ENCODE measurements around the gene AGAP3. TPM values are rescaled to one million over a fixed set of nuclear protein-coding genes. Genes with fewer than 3 reads are reported as not detected.

Gene AGAP3
- total and polyA plus RNA-seq, 4 donors = 3.9 to 27.0 (median 17.6) TPM

DNA sequence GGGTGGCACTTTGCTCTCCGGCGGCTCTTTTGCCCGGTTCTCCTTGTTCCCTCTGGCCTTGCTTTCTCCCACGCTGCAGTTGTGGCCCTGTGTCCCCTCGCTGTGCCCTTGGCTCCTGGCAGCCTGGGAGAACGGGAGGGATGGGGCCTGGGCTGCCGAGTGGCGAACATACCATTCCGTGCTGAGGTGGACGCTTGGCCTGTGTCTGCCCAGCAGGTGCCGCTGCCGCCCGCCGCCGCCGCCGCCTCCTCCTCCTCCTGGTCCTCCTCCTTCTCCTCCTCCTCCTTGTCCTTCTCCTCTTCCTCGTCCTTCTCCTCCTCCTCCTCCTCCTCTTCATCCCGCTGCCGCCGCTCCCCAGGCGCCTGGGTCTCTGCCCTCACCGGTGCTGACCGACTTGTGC is 36.0 kb downstream of the AGAP3 start:
- no peak overlapping the region for H3K4me3 ChIP-seq (ENCODE audit: low read depth in 1 of 3, low read length in 3 of 3)
- peaks cover 5 to 37% (median 14%) of the 10 kb centered on the region in 4 donors for H3K36me3 ChIP-seq (ENCODE audit: control insufficient read depth in 4 of 4, insufficient read depth in 3 of 4, low read depth in 1 of 4, low read length in 3 of 4)
- no peak for DNase-seq (ENCODE audit: low spot score)
- H3K9ac ChIP-seq (ENCODE audit: low read depth in 1 of 2, low read length in 2 of 2) = no peak overlapping the region
- no peaks in the 10 kb centered on the region for H3K9me3 ChIP-seq (ENCODE audit: control insufficient read depth in 4 of 4, low read length in 3 of 4)
- no peak overlapping the region for H3K27ac ChIP-seq (ENCODE audit: low read depth in 1 of 2, low read length in 2 of 2)
- 94% methylated on average over 24 of the region's 24 CpGs for WGBS
- TF ChIP-seq GABPA (IDR thresholded peaks at IDR 0.05 in 1 of 2, conservative IDR thresholded peaks at IDR 0.05 in 1 of 2) (no peak), JUND (IDR thresholded peaks at IDR 0.05) (no peak), TAF1 (conservative IDR thresholded peaks at IDR 0.05) (no peak), MAX (IDR thresholded peaks at IDR 0.05) (no peak), RAD21 (IDR thresholded peaks at IDR 0.05) (no peak), RXRA (IDR thresholded peaks at IDR 0.05) (no peak), HNF4A (conservative IDR thresholded peaks at IDR 0.05) (no peak), CTCF (IDR thresholded peaks at IDR 0.05; ENCODE audit: low read depth, low read length, missing input control) (no peak), YY1 (IDR thresholded peaks at IDR 0.05) (no peak), FOXA1 (IDR thresholded peaks at IDR 0.05) (no peak)
- TF ChIP-seq, protein P1, sequence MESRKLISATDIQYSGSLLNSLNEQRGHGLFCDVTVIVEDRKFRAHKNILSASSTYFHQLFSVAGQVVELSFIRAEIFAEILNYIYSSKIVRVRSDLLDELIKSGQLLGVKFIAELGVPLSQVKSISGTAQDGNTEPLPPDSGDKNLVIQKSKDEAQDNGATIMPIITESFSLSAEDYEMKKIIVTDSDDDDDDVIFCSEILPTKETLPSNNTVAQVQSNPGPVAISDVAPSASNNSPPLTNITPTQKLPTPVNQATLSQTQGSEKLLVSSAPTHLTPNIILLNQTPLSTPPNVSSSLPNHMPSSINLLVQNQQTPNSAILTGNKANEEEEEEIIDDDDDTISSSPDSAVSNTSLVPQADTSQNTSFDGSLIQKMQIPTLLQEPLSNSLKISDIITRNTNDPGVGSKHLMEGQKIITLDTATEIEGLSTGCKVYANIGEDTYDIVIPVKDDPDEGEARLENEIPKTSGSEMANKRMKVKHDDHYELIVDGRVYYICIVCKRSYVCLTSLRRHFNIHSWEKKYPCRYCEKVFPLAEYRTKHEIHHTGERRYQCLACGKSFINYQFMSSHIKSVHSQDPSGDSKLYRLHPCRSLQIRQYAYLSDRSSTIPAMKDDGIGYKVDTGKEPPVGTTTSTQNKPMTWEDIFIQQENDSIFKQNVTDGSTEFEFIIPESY (IDR thresholded peaks at IDR 0.05) = no peak
- TF ChIP-seq, protein P2, sequence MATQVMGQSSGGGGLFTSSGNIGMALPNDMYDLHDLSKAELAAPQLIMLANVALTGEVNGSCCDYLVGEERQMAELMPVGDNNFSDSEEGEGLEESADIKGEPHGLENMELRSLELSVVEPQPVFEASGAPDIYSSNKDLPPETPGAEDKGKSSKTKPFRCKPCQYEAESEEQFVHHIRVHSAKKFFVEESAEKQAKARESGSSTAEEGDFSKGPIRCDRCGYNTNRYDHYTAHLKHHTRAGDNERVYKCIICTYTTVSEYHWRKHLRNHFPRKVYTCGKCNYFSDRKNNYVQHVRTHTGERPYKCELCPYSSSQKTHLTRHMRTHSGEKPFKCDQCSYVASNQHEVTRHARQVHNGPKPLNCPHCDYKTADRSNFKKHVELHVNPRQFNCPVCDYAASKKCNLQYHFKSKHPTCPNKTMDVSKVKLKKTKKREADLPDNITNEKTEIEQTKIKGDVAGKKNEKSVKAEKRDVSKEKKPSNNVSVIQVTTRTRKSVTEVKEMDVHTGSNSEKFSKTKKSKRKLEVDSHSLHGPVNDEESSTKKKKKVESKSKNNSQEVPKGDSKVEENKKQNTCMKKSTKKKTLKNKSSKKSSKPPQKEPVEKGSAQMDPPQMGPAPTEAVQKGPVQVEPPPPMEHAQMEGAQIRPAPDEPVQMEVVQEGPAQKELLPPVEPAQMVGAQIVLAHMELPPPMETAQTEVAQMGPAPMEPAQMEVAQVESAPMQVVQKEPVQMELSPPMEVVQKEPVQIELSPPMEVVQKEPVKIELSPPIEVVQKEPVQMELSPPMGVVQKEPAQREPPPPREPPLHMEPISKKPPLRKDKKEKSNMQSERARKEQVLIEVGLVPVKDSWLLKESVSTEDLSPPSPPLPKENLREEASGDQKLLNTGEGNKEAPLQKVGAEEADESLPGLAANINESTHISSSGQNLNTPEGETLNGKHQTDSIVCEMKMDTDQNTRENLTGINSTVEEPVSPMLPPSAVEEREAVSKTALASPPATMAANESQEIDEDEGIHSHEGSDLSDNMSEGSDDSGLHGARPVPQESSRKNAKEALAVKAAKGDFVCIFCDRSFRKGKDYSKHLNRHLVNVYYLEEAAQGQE (IDR thresholded peaks at IDR 0.05) = no peak
- H3K27me3 ChIP-seq (ENCODE audit: control insufficient read depth in 4 of 4, insufficient read depth in 4 of 4, low read length in 3 of 4) = no peaks in the 10 kb centered on the region
- H3K4me1 ChIP-seq (ENCODE audit: control insufficient read depth in 4 of 4, insufficient read depth in 4 of 4, low read length in 3 of 4) = no peaks in the 10 kb centered on the region

DNA sequence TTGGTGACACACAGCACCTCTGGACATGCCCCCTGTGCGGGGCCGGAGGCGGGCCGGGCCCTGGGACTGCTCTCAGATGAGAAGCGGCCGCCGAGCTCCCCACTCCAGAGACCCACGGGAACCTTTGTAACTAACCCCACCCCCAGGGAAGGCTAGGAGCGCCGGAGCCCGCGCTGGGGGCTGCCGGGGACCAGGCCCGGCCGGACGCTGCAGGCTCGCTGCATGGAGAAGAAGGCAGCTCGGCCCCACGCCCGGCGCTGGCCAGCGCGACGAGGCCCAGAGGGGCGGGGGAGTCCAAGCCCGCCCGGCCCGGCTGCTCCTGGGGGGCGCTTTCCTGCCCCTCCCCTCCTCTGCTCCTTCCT is 36.5 kb downstream of the AGAP3 start:
- Histone ChIP-seq H3K4me1 (ENCODE audit: control insufficient read depth in 4 of 4, insufficient read depth in 4 of 4, low read length in 3 of 4) (no peaks in the 10 kb centered on the region), H3K36me3 (ENCODE audit: control insufficient read depth in 4 of 4, insufficient read depth in 3 of 4, low read depth in 1 of 4, low read length in 3 of 4) (peaks cover 5 to 33% (median 13%) of the 10 kb centered on the region in 4 donors), H3K9ac (ENCODE audit: low read depth in 1 of 2, low read length in 2 of 2) (no peak overlapping the region), H3K9me3 (ENCODE audit: control insufficient read depth in 4 of 4, low read length in 3 of 4) (no peaks in the 10 kb centered on the region), H3K4me3 (ENCODE audit: low read depth in 1 of 3, low read length in 3 of 3) (no peak overlapping the region), H3K27ac (ENCODE audit: low read depth in 1 of 2, low read length in 2 of 2) (no peak overlapping the region), H3K27me3 (ENCODE audit: control insufficient read depth in 4 of 4, insufficient read depth in 4 of 4, low read length in 3 of 4) (no peaks in the 10 kb centered on the region)
- WGBS = 96% methylated on average over 29 of the region's 29 CpGs
- DNase-seq (ENCODE audit: low spot score) = no peak
- TF ChIP-seq HNF4G (IDR thresholded peaks at IDR 0.05) = no peak
- no peak for TF ChIP-seq YY1 (IDR thresholded peaks at IDR 0.05)
- TF ChIP-seq, protein P3, sequence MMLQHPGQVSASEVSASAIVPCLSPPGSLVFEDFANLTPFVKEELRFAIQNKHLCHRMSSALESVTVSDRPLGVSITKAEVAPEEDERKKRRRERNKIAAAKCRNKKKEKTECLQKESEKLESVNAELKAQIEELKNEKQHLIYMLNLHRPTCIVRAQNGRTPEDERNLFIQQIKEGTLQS (IDR thresholded peaks at IDR 0.05) = no peak
- TF ChIP-seq EGR1 (IDR thresholded peaks at IDR 0.05; ENCODE audit: low read depth in 2 of 2) = no peak
- no peak for TF ChIP-seq JUND (IDR thresholded peaks at IDR 0.05)
- TF ChIP-seq, protein P1 (IDR thresholded peaks at IDR 0.05) = no peak
- no peak for TF ChIP-seq SP1 (IDR thresholded peaks at IDR 0.05)
- TF ChIP-seq RXRA (IDR thresholded peaks at IDR 0.05) = no peak
- TF ChIP-seq CTCF (IDR thresholded peaks at IDR 0.05; ENCODE audit: low read depth, low read length, missing input control) = no peak
- TF ChIP-seq NR2F2 (IDR thresholded peaks at IDR 0.05) = no peak
- no peak for TF ChIP-seq FOXA2 (IDR thresholded peaks at IDR 0.05)
- TF ChIP-seq FOXA1 (IDR thresholded peaks at IDR 0.05) = no peak
- TF ChIP-seq HNF4A (conservative IDR thresholded peaks at IDR 0.05) = no peak
- no peak for TF ChIP-seq RAD21 (IDR thresholded peaks at IDR 0.05)
- TF ChIP-seq TAF1 (conservative IDR thresholded peaks at IDR 0.05) = no peak
